HepG2 (cell line): Measurements from ENCODE around the gene MT1F.

Experiments used
- CREB1 ChIP-seq, 2 experiments: fragments of 450-650 bp in 1 of 2; IDR thresholded peaks; 2 replicates each; pipeline ENCODE4 v1.6.1; 2016 to 2017; ENCODE audit warnings: control low read depth in 1 of 2, mild to moderate bottlenecking in 1 of 2, missing compliant biosample characterization in 1 of 2, missing genetic modification characterization in 1 of 2
- EZH2 ChIP-seq: conservative IDR thresholded peaks from 2 replicates; pipeline ENCODE4 v1.6.1; 2012; ENCODE audit warnings: mild to moderate bottlenecking, low read depth, low read length, moderate library complexity
- FIP1L1 ChIP-seq: fragments of 200-400 bp; formaldehyde crosslinking; IDR thresholded peaks from 2 replicates; pipeline ENCODE4 v1.6.1; 2018; ENCODE audit warnings: low read depth, mild to moderate bottlenecking, low read length, moderate library complexity, borderline replicate concordance; ENCODE audit not compliant: insufficient read depth
- FOXO1 ChIP-seq: sonication (generic); formaldehyde crosslinking; IDR thresholded peaks from 2 replicates; pipeline ENCODE4 v1.4.0; 2020; ENCODE audit warnings: missing genetic modification reagents
- MTA1 ChIP-seq: sonication (generic); formaldehyde crosslinking; IDR thresholded peaks from 2 replicates; pipeline ENCODE4 v1.4.0; 2020; ENCODE audit warnings: missing genetic modification reagents, mild to moderate bottlenecking, borderline replicate concordance
- POLR2A ChIP-seq, 2 experiments: IDR thresholded peaks; 2 replicates each; pipeline ENCODE4 v1.6.1; 2011; ENCODE audit warnings: low read depth in 2 of 2, low read length in 2 of 2, mild to moderate bottlenecking in 1 of 2, moderate library complexity in 1 of 2; ENCODE audit not compliant: insufficient read depth in 1 of 2
- POLR2AphosphoS5 ChIP-seq: IDR thresholded peaks from 2 replicates; pipeline ENCODE4 v1.6.1; 2012; ENCODE audit warnings: low read depth, low read length
- RFX5 ChIP-seq: IDR thresholded peaks from 2 replicates; pipeline ENCODE4 v1.6.1; 2011; ENCODE audit warnings: low read depth, low read length, improper control_type of control experiment
- SMC3 ChIP-seq: IDR thresholded peaks from 2 replicates; pipeline ENCODE4 v1.6.1; 2011; ENCODE audit warnings: low read length, improper control_type of control experiment
- SRSF1 ChIP-seq: fragments of 200-400 bp; formaldehyde crosslinking; optimal IDR thresholded peaks from 2 replicates; pipeline ENCODE3; 2017; ENCODE audit warnings: mild to moderate bottlenecking, low read depth, low read length, moderate library complexity
- ZSCAN25 ChIP-seq: sonication (generic); formaldehyde crosslinking; IDR thresholded peaks from 2 replicates; pipeline ENCODE4 v1.8.0; 2022; ENCODE audit warnings: mild to moderate bottlenecking, missing genetic modification reagents
- TF ChIP-seq, protein P1 (sequence below): sonication (generic); formaldehyde crosslinking; IDR thresholded peaks from 2 replicates; pipeline ENCODE4 v1.5.0; 2020; ENCODE audit warnings: mild to moderate bottlenecking, missing genetic modification reagents, moderate library complexity

DNA sequence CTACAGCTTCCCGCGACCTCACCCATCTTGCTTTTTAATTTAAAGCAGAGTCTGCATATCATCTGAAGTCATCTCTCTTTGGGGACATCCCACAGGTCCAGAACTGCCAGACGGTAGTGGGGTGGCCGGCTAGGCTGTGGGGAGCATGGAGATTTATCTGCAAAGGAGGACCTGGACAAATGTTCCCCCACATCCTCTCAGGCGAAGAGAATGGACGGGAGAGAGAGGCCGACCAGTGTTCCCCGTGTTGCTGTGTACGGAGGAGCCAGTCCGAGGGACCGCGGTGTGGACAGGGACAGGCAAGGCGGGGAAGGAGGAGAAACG is 26.0 kb upstream of the MT1F start:
- TF ChIP-seq EZH2 (no peak), ZSCAN25 (CRISPR knock-in tag) (no peak), SMC3 (no peak), FIP1L1 (no peak), FOXO1 (no peak), RFX5 (no peak), MTA1 (CRISPR knock-in tag) (no peak), SRSF1 (no peak), POLR2A (IDR thresholded peaks at IDR 0.05; ENCODE audit: insufficient read depth in 1 of 2, low read depth in 2 of 2, low read length in 2 of 2) (no peak), POLR2AphosphoS5 (no peak), CREB1 (IDR thresholded peaks at IDR 0.05) (no peak), CREB1 (CRISPR knock-in tag; IDR thresholded peaks at IDR 0.05) (no peak)
- TF ChIP-seq, protein P1, sequence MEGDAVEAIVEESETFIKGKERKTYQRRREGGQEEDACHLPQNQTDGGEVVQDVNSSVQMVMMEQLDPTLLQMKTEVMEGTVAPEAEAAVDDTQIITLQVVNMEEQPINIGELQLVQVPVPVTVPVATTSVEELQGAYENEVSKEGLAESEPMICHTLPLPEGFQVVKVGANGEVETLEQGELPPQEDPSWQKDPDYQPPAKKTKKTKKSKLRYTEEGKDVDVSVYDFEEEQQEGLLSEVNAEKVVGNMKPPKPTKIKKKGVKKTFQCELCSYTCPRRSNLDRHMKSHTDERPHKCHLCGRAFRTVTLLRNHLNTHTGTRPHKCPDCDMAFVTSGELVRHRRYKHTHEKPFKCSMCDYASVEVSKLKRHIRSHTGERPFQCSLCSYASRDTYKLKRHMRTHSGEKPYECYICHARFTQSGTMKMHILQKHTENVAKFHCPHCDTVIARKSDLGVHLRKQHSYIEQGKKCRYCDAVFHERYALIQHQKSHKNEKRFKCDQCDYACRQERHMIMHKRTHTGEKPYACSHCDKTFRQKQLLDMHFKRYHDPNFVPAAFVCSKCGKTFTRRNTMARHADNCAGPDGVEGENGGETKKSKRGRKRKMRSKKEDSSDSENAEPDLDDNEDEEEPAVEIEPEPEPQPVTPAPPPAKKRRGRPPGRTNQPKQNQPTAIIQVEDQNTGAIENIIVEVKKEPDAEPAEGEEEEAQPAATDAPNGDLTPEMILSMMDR (CRISPR knock-in tag) = no peak
